K562 treated with DMSO at 1 percent for 12 hours (cell line): ENCODE results near the gene PATE4. TPM values are rescaled to one million over a fixed set of nuclear protein-coding genes. Genes with fewer than 3 reads are reported as not detected.

Source experiments
- total RNA-seq: library from RNA; unstranded; fragments of 300-600 nt; gene quantifications from 2 replicates; pipeline ENCODE4 v1.2.3, GENCODE V29; 2022; ENCODE audit not compliant: insufficient read depth

Gene PATE4
- not detected in 2 replicates for total RNA-seq

GRCh38 chr11:125833016-125833415 lies at the start of gene PATE4:
TSS of gene PATE4 (plus strand) at chr11:125833316. CDS start at chr11:125833360, 44 bp downstream.

DNA sequence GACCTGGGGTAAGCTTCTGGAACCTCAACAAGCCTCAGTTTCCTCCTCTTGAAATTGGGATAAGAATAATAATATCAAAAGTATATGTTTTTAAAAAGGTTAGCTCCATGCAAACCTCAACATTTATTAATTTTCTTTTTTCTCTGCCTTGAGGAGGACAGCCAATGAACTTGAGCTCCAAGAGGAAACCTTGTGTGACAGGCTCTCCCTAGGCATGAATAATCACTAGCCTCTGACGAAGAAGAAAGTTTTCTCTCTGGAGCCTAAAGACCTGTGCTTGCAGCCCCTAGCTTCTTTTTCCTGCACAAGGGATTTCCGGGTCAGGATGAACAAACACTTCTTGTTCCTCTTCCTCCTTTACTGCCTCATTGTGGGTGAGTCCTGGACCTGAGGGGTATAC lies 45.3 kb upstream of the PATE4 start, which contains the start of gene PATE3:
Gene PATE3 (plus strand): TSS at position 301 of the 400 bp plus-strand sequence. CDS start 25 bp downstream, at position 326.

GRCh38 chr11:125887373-125888324 lies 54.5 kb downstream of the PATE4 start, which contains the start of gene HYLS1:
TSS of gene HYLS1 (plus strand) at chr11:125887668. CDS start at chr11:125899369, 11,701 bp downstream.

Other genes with a start within 250 kb of the PATE4 start
- gene STT3A, start 240.5 kb upstream of the PATE4 start, total RNA-seq, result 73.7 and 167 TPM in 2 replicates
- gene CHEK1, start 208.2 kb upstream of the PATE4 start, total RNA-seq, result 55.9 and 98.7 TPM in 2 replicates
- gene ACRV1, start 152.5 kb upstream of the PATE4 start, total RNA-seq, result 0.50 TPM in 1 of 2 replicates, not detected in the other
- not detected in 2 replicates for gene PATE1, start 87.0 kb upstream of the PATE4 start, total RNA-seq
- gene PATE2, start 54.5 kb upstream of the PATE4 start, total RNA-seq, result not detected in 2 replicates
- not detected in 2 replicates for gene PATE3, start 45.2 kb upstream of the PATE4 start, total RNA-seq
- gene HYLS1, start 54.4 kb downstream of the PATE4 start, total RNA-seq, result 5.4 and 10.0 TPM in 2 replicates
- gene PUS3, start 69.9 kb downstream of the PATE4 start, total RNA-seq, result 8.4 and 11.3 TPM in 2 replicates
- not detected in 2 replicates for gene DDX25, start 71.2 kb downstream of the PATE4 start, total RNA-seq
- gene VSIG10L2, start 112.7 kb downstream of the PATE4 start, total RNA-seq, result not detected in 2 replicates
- 1.3 TPM in 1 of 2 replicates, not detected in the other for gene CDON, start 229.6 kb downstream of the PATE4 start, total RNA-seq